Progenitor cell of endocrine pancreas (in vitro differentiated cells): Measurements from ENCODE around the gene HBM. TPM values are rescaled to one million over a fixed set of nuclear protein-coding genes. Genes with fewer than 3 reads are reported as not detected.
"Not testable (repeated sequence)": the region's sequence is repeated elsewhere in the genome, so short reads cannot be mapped to it uniquely, and the experiment has no call there.

Experiments
- DNase-seq: peaks from one replicate; pipeline ENCODE4 v3.0.0; 2021; ENCODE audit warnings: low spot score; ENCODE audit not compliant: unreplicated experiment
- H3K27ac Mint-ChIP-seq: 2 replicates; pipeline ENCODE4 v1.8.0; 2021; ENCODE audit warnings: mild to moderate bottlenecking, moderate library complexity, mixed read lengths
- H3K27me3 Mint-ChIP-seq: 2 replicates; pipeline ENCODE4 v1.8.0; 2021; ENCODE audit warnings: mixed read lengths
- H3K36me3 Mint-ChIP-seq: 2 replicates; pipeline ENCODE4 v1.8.0; 2022; ENCODE audit warnings: mixed read lengths; ENCODE audit not compliant: insufficient read depth
- H3K4me1 Mint-ChIP-seq: 2 replicates; pipeline ENCODE4 v1.8.0; 2021; ENCODE audit warnings: low read depth, mixed read lengths
- H3K4me3 Mint-ChIP-seq: 2 replicates; pipeline ENCODE4 v1.8.0; 2021; ENCODE audit warnings: low read depth, mild to moderate bottlenecking, moderate library complexity, mixed read lengths
- H3K9me3 Mint-ChIP-seq: 2 replicates; pipeline ENCODE4 v1.8.0; 2021; ENCODE audit warnings: low read depth, mixed read lengths
- CTCF ChIP-seq: fragments of 200-600 bp; sonication (generic); IDR thresholded peaks from one replicate; pipeline ENCODE4 v1.5.0; 2021; ENCODE audit warnings: antibody characterized with exemption, mild to moderate bottlenecking; ENCODE audit not compliant: unreplicated experiment
- total RNA-seq: library from RNA; stranded (reverse); gene quantifications from 2 replicates; pipeline ENCODE4 v1.2.1, GENCODE V29; 2021

Gene HBM
- total RNA-seq, 1 donor from 2014 or later, result not detected

DNA sequence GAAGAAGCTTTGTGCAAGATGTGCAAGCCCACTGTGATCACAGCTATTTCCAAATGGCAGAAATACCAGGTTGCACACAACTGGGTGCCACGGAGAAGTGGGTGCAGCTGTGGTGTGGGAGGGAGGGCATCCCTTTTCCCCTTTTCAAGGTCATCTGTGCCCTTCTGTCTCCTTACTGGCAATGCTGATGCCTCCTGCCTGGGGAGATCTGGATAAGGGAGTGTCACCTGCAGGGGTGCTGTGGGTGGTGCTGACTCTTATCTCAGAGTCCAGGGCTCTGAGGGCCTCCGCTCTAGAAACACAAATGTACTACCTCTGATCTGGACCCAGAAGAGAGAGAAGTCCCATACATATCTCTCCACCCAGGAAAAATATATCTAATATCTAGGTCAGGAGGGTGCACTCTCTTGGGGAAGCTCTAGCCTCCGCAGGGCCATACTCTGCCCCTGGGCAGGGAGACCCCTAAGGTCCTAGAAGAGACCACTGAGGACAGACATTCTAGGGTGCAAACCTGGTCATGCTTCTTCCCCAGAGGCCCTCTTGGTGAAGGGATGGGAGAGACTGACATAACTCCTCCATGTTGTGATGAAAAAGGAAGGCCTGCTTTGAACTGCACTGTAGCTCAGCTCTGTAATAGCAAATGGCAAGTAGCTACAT is 45.8 kb upstream of the HBM start:
- Mint-ChIP-seq H3K27me3 (no peaks in the 10 kb centered on the region), H3K4me1 (no peaks in the 10 kb centered on the region), H3K4me3 (no peak overlapping the region), H3K9me3 (no peaks in the 10 kb centered on the region), H3K27ac (no peak overlapping the region), H3K36me3 (peaks cover 5% of the 10 kb centered on the region)
- no peak for DNase-seq
- no peak for TF ChIP-seq CTCF

DNA sequence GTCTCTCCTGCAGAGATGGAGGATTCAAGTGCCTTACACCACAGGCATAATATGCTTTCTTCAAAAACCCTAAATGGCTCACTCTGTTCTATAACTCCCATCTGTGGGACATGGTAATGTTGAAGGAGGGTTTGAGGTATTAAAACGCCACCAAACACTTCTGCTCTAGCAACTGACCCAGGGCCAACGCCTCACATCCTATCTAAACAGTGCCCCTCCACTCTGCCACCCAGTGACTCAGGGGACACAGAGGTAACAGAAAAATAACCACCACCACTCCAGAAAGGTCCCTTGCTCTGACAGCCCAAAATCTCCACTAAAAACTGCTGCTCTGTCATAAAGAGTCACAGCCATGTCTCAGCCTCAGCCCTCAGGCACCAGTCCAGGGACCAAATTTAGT is 45.0 kb upstream of the HBM start:
- no peak for TF ChIP-seq CTCF
- Mint-ChIP-seq H3K4me3 (no peak overlapping the region), H3K9me3 (no peaks in the 10 kb centered on the region), H3K27ac (peak overlapping the region; percentile 31), H3K36me3 (peaks cover 5% of the 10 kb centered on the region), H3K27me3 (no peaks in the 10 kb centered on the region), H3K4me1 (no peaks in the 10 kb centered on the region)
- no peak for DNase-seq

DNA sequence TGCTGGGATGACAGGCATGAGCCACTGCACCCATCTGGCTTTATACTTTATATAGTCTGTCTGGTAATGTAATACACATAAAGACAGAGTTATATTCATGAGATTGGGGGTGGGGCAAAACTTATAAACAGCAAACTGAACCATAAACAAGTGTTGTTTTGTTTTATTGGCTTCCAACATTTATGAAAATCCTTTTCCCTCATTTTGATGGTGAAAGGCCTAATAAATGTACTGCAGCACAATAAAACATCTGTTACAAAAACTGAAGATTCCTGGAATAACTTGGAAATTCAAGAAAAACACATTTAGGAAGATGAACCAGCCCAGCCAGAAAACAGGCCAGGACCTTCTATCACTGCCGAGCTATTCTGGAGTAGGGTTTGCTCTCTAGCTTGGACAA is 43.4 kb upstream of the HBM start:
- no peak for TF ChIP-seq CTCF
- DNase-seq, result no peak
- Mint-ChIP-seq H3K4me3 (no peak overlapping the region), H3K4me1 (no peaks in the 10 kb centered on the region), H3K36me3 (no peaks in the 10 kb centered on the region), H3K9me3 (no peaks in the 10 kb centered on the region), H3K27ac (no peak overlapping the region), H3K27me3 (no peaks in the 10 kb centered on the region)

GRCh38 chr16:123558-124350 is 42.0 kb upstream of the HBM start:
- not testable (repeated sequence) for H3K4me3 Mint-ChIP-seq, H3K4me1 Mint-ChIP-seq, H3K36me3 Mint-ChIP-seq, H3K9me3 Mint-ChIP-seq, H3K27ac Mint-ChIP-seq, H3K27me3 Mint-ChIP-seq, DNase-seq

- H3K36me3 Mint-ChIP-seq, result no peaks in the 10 kb centered on the region
- no peak for TF ChIP-seq CTCF
- H3K9me3 Mint-ChIP-seq, result no peaks in the 10 kb centered on the region
- H3K4me1 Mint-ChIP-seq, result no peaks in the 10 kb centered on the region
- DNase-seq, result no peak
- no peaks in the 10 kb centered on the region for H3K27me3 Mint-ChIP-seq
- no peak overlapping the region for H3K27ac Mint-ChIP-seq
- H3K4me3 Mint-ChIP-seq, result no peak overlapping the region
These were observed 40.8 kb upstream of the HBM start for GRCh38 chr16:125011-125410.

GRCh38 chr16:129075-129474 is 36.7 kb upstream of the HBM start:
- Mint-ChIP-seq H3K9me3 (no peaks in the 10 kb centered on the region), H3K4me1 (no peaks in the 10 kb centered on the region), H3K36me3 (peaks cover 4% of the 10 kb centered on the region), H3K27ac (no peak overlapping the region), H3K4me3 (no peak overlapping the region), H3K27me3 (no peaks in the 10 kb centered on the region)
- no peak for DNase-seq
- no peak for TF ChIP-seq CTCF
